ENCODE results near the gene RAB11FIP4. TPM values are rescaled to one million over a fixed set of nuclear protein-coding genes. Genes with fewer than 3 reads are reported as not detected.
A peak's percentile ranks its signal among the peaks of the same experiment; 100 is the strongest.

The RAB11FIP4 gene
- total RNA-seq, 2 donors from 2014 or later: 35.6 to 62.2 TPM

- Histone ChIP-seq H3K9me3 (ENCODE audit: control insufficient read depth, low read length) (no peaks in the 10 kb centered on the region), H3K4me1 (ENCODE audit: control insufficient read depth, insufficient read depth, low read length) (peaks cover 6% of the 10 kb centered on the region), H3K27ac (ENCODE audit: low read depth, low read length) (no peak overlapping the region), H3K9ac (ENCODE audit: extremely low read depth, low read length, poor library complexity, severe bottlenecking) (no peak overlapping the region), H3K36me3 (ENCODE audit: control insufficient read depth, insufficient read depth, low read length) (no peaks in the 10 kb centered on the region), H3K27me3 (ENCODE audit: control insufficient read depth, insufficient read depth, low read length, poor library complexity, severe bottlenecking) (peaks cover 37% of the 10 kb centered on the region), H3K4me3 (ENCODE audit: low read length) (peak overlapping the region; percentile 54)
- Mint-ChIP-seq H3K9me3 (no peaks in the 10 kb centered on the region), H3K27me3 (ENCODE audit: insufficient read depth) (peaks cover 22% of the 10 kb centered on the region), H3K27ac (peak overlapping the region; percentile 79), H3K4me3 (peak overlapping the region; percentile 73), H3K36me3 (ENCODE audit: low read depth) (peaks cover 2% of the 10 kb centered on the region), H3K4me1 (peaks cover 49% of the 10 kb centered on the region)
- DNase-seq: no peak
- TF ChIP-seq CTCF (conservative IDR thresholded peaks at IDR 0.05): no peak
- 49 to 64% methylated on average over 4 to 9 of the region's 9 CpGs for WGBS, 2 experiments (ENCODE audit: insufficient coverage in 1 of 2, insufficient read length in 1 of 2)
Observed at GRCh38 chr17:31561469-31562375, 170.2 kb downstream of the RAB11FIP4 start.

DNA sequence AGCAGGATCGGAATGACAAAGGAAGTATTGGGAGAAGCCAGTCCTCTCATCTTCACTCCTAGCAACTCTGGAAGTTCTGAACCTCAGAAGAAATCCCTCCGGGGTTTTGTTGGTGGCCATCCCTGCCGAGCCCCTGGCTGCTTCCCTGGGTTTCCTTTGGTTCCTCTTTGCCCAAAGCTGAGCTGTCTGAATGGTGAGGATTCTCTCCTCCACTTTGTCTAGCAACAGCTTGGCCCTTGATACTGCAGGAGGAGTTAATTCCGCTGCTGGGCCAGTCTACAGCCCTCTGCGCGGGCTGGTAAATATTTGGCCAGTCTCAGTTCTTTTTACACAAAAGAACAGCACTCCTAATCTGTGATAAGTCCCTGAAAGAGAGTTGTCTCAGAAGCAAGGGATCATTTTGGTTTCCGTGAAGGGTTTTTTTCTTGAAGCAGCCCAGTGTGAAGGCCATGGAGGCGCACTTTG, 170.9 kb downstream of the RAB11FIP4 start:
- peaks cover 22% of the 10 kb centered on the region for H3K27me3 Mint-ChIP-seq (ENCODE audit: insufficient read depth)
- H3K4me3 ChIP-seq (ENCODE audit: low read length): peak overlapping the region; percentile 54
- H3K9ac ChIP-seq (ENCODE audit: extremely low read depth, low read length, poor library complexity, severe bottlenecking): no peak overlapping the region
- peaks cover 37% of the 10 kb centered on the region for H3K27me3 ChIP-seq (ENCODE audit: control insufficient read depth, insufficient read depth, low read length, poor library complexity, severe bottlenecking)
- no peaks in the 10 kb centered on the region for H3K9me3 Mint-ChIP-seq
- H3K36me3 ChIP-seq (ENCODE audit: control insufficient read depth, insufficient read depth, low read length): no peaks in the 10 kb centered on the region
- no peak overlapping the region for H3K27ac ChIP-seq (ENCODE audit: low read depth, low read length)
- H3K9me3 ChIP-seq (ENCODE audit: control insufficient read depth, low read length): no peaks in the 10 kb centered on the region
- H3K4me3 Mint-ChIP-seq: peak overlapping the region; percentile 73
- 82 to 88% methylated on average over 8 of the region's 8 CpGs for WGBS, 2 experiments (ENCODE audit: insufficient coverage in 1 of 2, insufficient read length in 1 of 2)
- peaks cover 6% of the 10 kb centered on the region for H3K4me1 ChIP-seq (ENCODE audit: control insufficient read depth, insufficient read depth, low read length)
- peaks cover 45% of the 10 kb centered on the region for H3K4me1 Mint-ChIP-seq
- peak overlapping the region; percentile 79 for H3K27ac Mint-ChIP-seq
- peaks cover 2% of the 10 kb centered on the region for H3K36me3 Mint-ChIP-seq (ENCODE audit: low read depth)
- no peak for DNase-seq
- no peak for TF ChIP-seq CTCF (conservative IDR thresholded peaks at IDR 0.05)

- Mint-ChIP-seq H3K27me3 (ENCODE audit: insufficient read depth) (peaks cover 13% of the 10 kb centered on the region), H3K4me1 (peaks cover 42% of the 10 kb centered on the region), H3K36me3 (ENCODE audit: low read depth) (peaks cover 2% of the 10 kb centered on the region), H3K9me3 (no peaks in the 10 kb centered on the region), H3K4me3 (no peak overlapping the region), H3K27ac (no peak overlapping the region)
- Histone ChIP-seq H3K4me3 (ENCODE audit: low read length) (no peak overlapping the region), H3K27me3 (ENCODE audit: control insufficient read depth, insufficient read depth, low read length, poor library complexity, severe bottlenecking) (peaks cover 24% of the 10 kb centered on the region), H3K9me3 (ENCODE audit: control insufficient read depth, low read length) (no peaks in the 10 kb centered on the region), H3K9ac (ENCODE audit: extremely low read depth, low read length, poor library complexity, severe bottlenecking) (no peak overlapping the region), H3K27ac (ENCODE audit: low read depth, low read length) (no peak overlapping the region), H3K36me3 (ENCODE audit: control insufficient read depth, insufficient read depth, low read length) (no peaks in the 10 kb centered on the region), H3K4me1 (ENCODE audit: control insufficient read depth, insufficient read depth, low read length) (peaks cover 6% of the 10 kb centered on the region)
- DNase-seq: no peak
- WGBS, 2 experiments (ENCODE audit: insufficient coverage in 1 of 2, insufficient read length in 1 of 2): 87 to 92% methylated on average over 7 to 8 of the region's 8 CpGs
- TF ChIP-seq CTCF (conservative IDR thresholded peaks at IDR 0.05): no peak
Observed at GRCh38 chr17:31564291-31564690, 172.8 kb downstream of the RAB11FIP4 start.

Measured in endodermal cell (in vitro differentiated cells).